Mesothelial cell of epicardium (in vitro differentiated cells): ENCODE data around the gene ILK. TPM values are rescaled to one million over a fixed set of nuclear protein-coding genes. Genes with fewer than 3 reads are reported as not detected.

Source experiments
- DNase-seq, 2 experiments: peaks; one replicate each; pipeline ENCODE4 v3.0.0; 2021; ENCODE audit warnings: low spot score in 2 of 2; ENCODE audit not compliant: unreplicated experiment in 2 of 2
- H3K27ac Mint-ChIP-seq: 2 replicates; pipeline ENCODE4 v1.8.0; 2021; ENCODE audit warnings: mixed read lengths
- H3K27me3 Mint-ChIP-seq: 2 replicates; pipeline ENCODE4 v1.8.0; 2021; ENCODE audit warnings: low read depth, mixed read lengths
- H3K36me3 Mint-ChIP-seq: 2 replicates; pipeline ENCODE4 v1.8.0; 2021; ENCODE audit warnings: mixed read lengths
- H3K4me1 Mint-ChIP-seq: 2 replicates; pipeline ENCODE4 v1.8.0; 2021; ENCODE audit warnings: mixed read lengths
- H3K4me3 Mint-ChIP-seq: 2 replicates; pipeline ENCODE4 v1.8.0; 2021; ENCODE audit warnings: mild to moderate bottlenecking, moderate library complexity, mixed read lengths
- H3K9me3 Mint-ChIP-seq: 2 replicates; pipeline ENCODE4 v1.8.0; 2021; ENCODE audit warnings: mixed read lengths
- CTCF ChIP-seq: fragments of 200-600 bp; sonication (generic); IDR thresholded peaks from one replicate; pipeline ENCODE4 v1.5.0; 2021; ENCODE audit warnings: antibody characterized with exemption; ENCODE audit not compliant: unreplicated experiment
- total RNA-seq: library from RNA; stranded (reverse); gene quantifications from 3 replicates; pipeline ENCODE4 v1.2.1, GENCODE V29; 2021

ILK gene
- total RNA-seq, 1 donor from 2014 or later, result 144 TPM

DNA sequence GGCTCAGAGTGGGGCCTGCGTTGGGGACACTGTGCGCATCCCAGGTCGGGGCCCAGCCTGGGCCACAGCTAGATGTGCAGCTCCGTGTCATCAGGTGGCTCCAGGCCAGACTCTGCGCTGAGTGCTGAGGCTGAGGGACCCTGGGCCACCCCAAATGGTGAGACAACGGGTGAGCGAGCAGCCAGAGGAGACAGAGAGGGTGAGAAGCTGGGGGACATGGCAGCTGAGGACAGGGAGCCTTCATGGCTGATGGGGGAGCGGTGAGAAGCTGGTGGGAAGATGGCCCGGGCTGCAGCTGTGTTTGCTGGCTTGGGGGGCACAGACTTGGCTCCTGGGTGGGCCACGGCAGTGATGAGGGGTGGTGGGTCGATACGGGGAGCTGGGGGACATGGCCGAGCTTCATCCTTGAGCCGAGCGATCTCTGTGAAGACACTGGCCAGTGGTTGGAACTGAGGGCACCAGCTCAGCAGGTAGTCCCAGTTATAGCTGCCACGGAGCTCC lies 18.2 kb downstream of the ILK start:
- no peak for DNase-seq
- Mint-ChIP-seq H3K4me1 (no peaks in the 10 kb centered on the region), H3K27ac (no peak overlapping the region), H3K36me3 (peaks cover 14% of the 10 kb centered on the region), H3K9me3 (no peaks in the 10 kb centered on the region), H3K27me3 (no peaks in the 10 kb centered on the region), H3K4me3 (no peak overlapping the region)
- no peak for TF ChIP-seq CTCF

- Mint-ChIP-seq H3K36me3 (peaks cover 14% of the 10 kb centered on the region), H3K27me3 (no peaks in the 10 kb centered on the region), H3K4me1 (no peaks in the 10 kb centered on the region), H3K27ac (no peak overlapping the region), H3K4me3 (no peak overlapping the region), H3K9me3 (no peaks in the 10 kb centered on the region)
- no peak for TF ChIP-seq CTCF
- no peak for DNase-seq
Measured at GRCh38 chr11:6622261-6623171, 18.9 kb downstream of the ILK start.

GRCh38 chr11:6623391-6624363 lies 20.1 kb downstream of the ILK start:
- H3K36me3 Mint-ChIP-seq, result peaks cover 14% of the 10 kb centered on the region
- no peak for DNase-seq
- H3K27ac Mint-ChIP-seq, result no peak overlapping the region

GRCh38 chr11:6625156-6625831 lies 21.7 kb downstream of the ILK start:
- no peak for DNase-seq
- Mint-ChIP-seq H3K27me3 (peaks cover 18% of the 10 kb centered on the region), H3K4me1 (no peaks in the 10 kb centered on the region), H3K4me3 (no peak overlapping the region), H3K36me3 (peaks cover 22% of the 10 kb centered on the region), H3K27ac (no peak overlapping the region), H3K9me3 (no peaks in the 10 kb centered on the region)
- no peak for TF ChIP-seq CTCF

More at GRCh38 chr11:6623391-6624363, 20.1 kb downstream of the ILK start:
- Mint-ChIP-seq H3K9me3 (no peaks in the 10 kb centered on the region), H3K4me3 (no peak overlapping the region), H3K27me3 (peaks cover 5% of the 10 kb centered on the region), H3K4me1 (no peaks in the 10 kb centered on the region)
- no peak for TF ChIP-seq CTCF

- Mint-ChIP-seq H3K27me3 (peaks cover 24% of the 10 kb centered on the region), H3K27ac (no peak overlapping the region), H3K4me3 (no peak overlapping the region), H3K36me3 (peaks cover 26% of the 10 kb centered on the region), H3K9me3 (no peaks in the 10 kb centered on the region), H3K4me1 (no peaks in the 10 kb centered on the region)
- no peak for TF ChIP-seq CTCF
- DNase-seq, result no peak
Measured at GRCh38 chr11:6625832-6626420, 22.4 kb downstream of the ILK start.
